Sigmoid colon (tissue), 7 donors: ENCODE measurements around the gene RAP1GAP. TPM values are rescaled to one million over a fixed set of nuclear protein-coding genes. Genes with fewer than 3 reads are reported as not detected.

Experiments used
- DNase-seq: peaks from one replicate; pipeline ENCODE4 v3.0.0-alpha.2; 2019
- H3K27ac ChIP-seq, 4 donors: fragments of 200-600 bp; sonication (generic); one replicate each; pipeline ENCODE4 v1.5.1; 2016 to 2019; ENCODE audit warnings: mild to moderate bottlenecking in 1 of 4
- H3K27me3 ChIP-seq, 3 donors: fragments of 200-600 bp; sonication (generic); one replicate each; pipeline ENCODE4 v1.5.1; 2019; ENCODE audit warnings: mild to moderate bottlenecking in 1 of 3
- H3K36me3 ChIP-seq, 4 donors: fragments of 200-600 bp; sonication (generic); one replicate each; pipeline ENCODE4 v1.5.1; 2016 to 2019
- H3K4me1 ChIP-seq, 4 donors: fragments of 200-600 bp; sonication (generic); one replicate each; pipeline ENCODE4 v1.5.1; 2017 to 2019
- H3K4me3 ChIP-seq, 4 donors: fragments of 200-600 bp; sonication (generic); one replicate each; pipeline ENCODE4 v1.5.1; 2017 to 2019; ENCODE audit warnings: mild to moderate bottlenecking in 2 of 4, moderate library complexity in 1 of 4
- H3K9me3 ChIP-seq, 4 donors: fragments of 200-600 bp in 3 of 4; sonication (generic) in 3 of 4; one replicate each; pipeline versions ENCODE4 v1.5.1 to v1.6.1; 2013 to 2019
- CTCF ChIP-seq, 4 experiments: fragments of 450-650 bp in 3 of 4; fragments of 200-600 bp in 1 of 4; IDR thresholded peaks; one replicate each; pipeline ENCODE4 v1.5.1; 2016 to 2019; ENCODE audit warnings: antibody characterized with exemption in 4 of 4, mild to moderate bottlenecking in 3 of 4, moderate library complexity in 2 of 4
- EP300 ChIP-seq, 4 donors: sonication (generic); formaldehyde crosslinking; IDR thresholded peaks; one replicate each; pipeline ENCODE4 v1.6.1; 2017; ENCODE audit warnings: antibody characterized with exemption in 4 of 4
- POLR2A ChIP-seq, 2 donors: fragments of 450-650 bp; IDR thresholded peaks; one replicate each; pipeline ENCODE4 v1.6.1; 2016; ENCODE audit warnings: antibody characterized with exemption in 2 of 2, mild to moderate bottlenecking in 2 of 2, moderate library complexity in 2 of 2
- POLR2AphosphoS5 ChIP-seq, 4 donors: sonication (generic); formaldehyde crosslinking; IDR thresholded peaks; one replicate each; pipeline ENCODE4 v1.6.1; 2017; ENCODE audit warnings: antibody characterized with exemption in 4 of 4
- WGBS, 2 donors: extraction: QIAGEN DNeasy Blood & Tissue Kit; methylation state at CpG; one replicate each; pipeline ENCODE4 v1.1.7; 2013; 5-methylcytosine and 5-hydroxymethylcytosine counted together
- intact Hi-C: fragments of 100-400 bp; cut with DNase I; formaldehyde crosslinking; loops from one replicate; pipeline ENCODE4 v1.15.1; 2023
- polyA plus RNA-seq, 3 donors: library from polyadenylated mRNA; stranded (reverse); fragments of 200-250 nt; gene quantifications; one replicate each; pipeline ENCODE4 v1.2.3, GENCODE V29; 2013
- total RNA-seq, 4 donors: library from RNA; depleted of rRNA; stranded (reverse); fragments of >200 nt; gene quantifications; one replicate each; pipeline ENCODE4 v1.1.0, GENCODE V29; 2016
- donor health status: healthy with polysubstance abuse.
- donor health status: Bipolar disorder and iron deficiency.
- donor health status: healthy.

RAP1GAP gene
- total and polyA plus RNA-seq, 7 donors = 0.33 to 47.4 (median 12.5) TPM; not detected in 1

DNA sequence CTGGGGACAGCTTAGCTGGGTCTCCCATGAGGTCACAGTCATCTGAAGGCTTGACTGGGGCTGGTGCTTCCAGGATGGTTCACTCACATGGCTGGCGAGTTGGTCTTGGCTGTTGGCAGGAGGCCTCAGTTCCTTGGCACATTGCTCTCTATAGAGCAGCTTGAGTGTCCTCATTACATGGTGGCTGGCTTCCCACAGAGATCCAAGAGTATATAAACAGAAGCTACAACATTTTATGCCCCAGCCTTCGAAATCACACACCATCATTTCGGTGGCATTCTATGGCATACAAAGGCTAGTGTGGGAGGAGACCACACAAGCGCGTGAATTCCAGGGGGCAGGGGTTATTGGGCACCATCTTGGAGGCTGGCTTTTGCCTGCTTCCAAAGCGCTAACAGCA is 96.9 kb downstream of the RAP1GAP start:
- Histone ChIP-seq H3K4me3 (no peak overlapping the region), H3K27ac (no peak overlapping the region), H3K27me3 (no peaks in the 10 kb centered on the region), H3K36me3 (no peaks in the 10 kb centered on the region), H3K4me1 (peaks cover 0 to 14% (median 13%) of the 10 kb centered on the region in 4 donors), H3K9me3 (no peaks in the 10 kb centered on the region)
- TF ChIP-seq CTCF (IDR thresholded peaks at IDR 0.05) = no peak
- DNase-seq = no peak
- 93 to 94% methylated on average over 6 of the region's 6 CpGs for WGBS, 2 donors
- intact Hi-C loops = no loop called here

GRCh38 chr1:21570885-21571284 is 98.3 kb downstream of the RAP1GAP start:
- no peak for DNase-seq
- peaks cover 0 to 14% (median 13%) of the 10 kb centered on the region in 4 donors for H3K4me1 ChIP-seq
- no peaks in the 10 kb centered on the region for H3K27me3 ChIP-seq
- H3K4me3 ChIP-seq = no peak overlapping the region
- intact Hi-C loops = no loop called here
- H3K9me3 ChIP-seq = no peaks in the 10 kb centered on the region
- no peak overlapping the region for H3K27ac ChIP-seq
- H3K36me3 ChIP-seq = no peaks in the 10 kb centered on the region
- WGBS, 2 donors = 88 to 89% methylated on average over 4 of the region's 4 CpGs
- TF ChIP-seq CTCF (IDR thresholded peaks at IDR 0.05) (no peak), POLR2A (IDR thresholded peaks at IDR 0.05) (no peak), EP300 (IDR thresholded peaks at IDR 0.05) (no peak), POLR2AphosphoS5 (IDR thresholded peaks at IDR 0.05) (no peak)

- no peaks in the 10 kb centered on the region for H3K27me3 ChIP-seq
- no peaks in the 10 kb centered on the region for H3K36me3 ChIP-seq
- no peak overlapping the region for H3K27ac ChIP-seq
- WGBS, 2 donors = 88 to 96% methylated on average over 5 of the region's 5 CpGs
- intact Hi-C loops = no loop called here
- peaks cover 0 to 14% (median 13%) of the 10 kb centered on the region in 4 donors for H3K4me1 ChIP-seq
- H3K9me3 ChIP-seq = no peaks in the 10 kb centered on the region
- TF ChIP-seq EP300 (IDR thresholded peaks at IDR 0.05) = no peak
- TF ChIP-seq POLR2AphosphoS5 (IDR thresholded peaks at IDR 0.05) = no peak
- no peak for TF ChIP-seq CTCF (IDR thresholded peaks at IDR 0.05)
- TF ChIP-seq POLR2A (IDR thresholded peaks at IDR 0.05) = no peak
- no peak overlapping the region for H3K4me3 ChIP-seq
- DNase-seq = no peak
Observed at GRCh38 chr1:21570528-21570875, 98.7 kb downstream of the RAP1GAP start.

GRCh38 chr1:21569820-21570527 is 99.2 kb downstream of the RAP1GAP start:
- no peak for TF ChIP-seq POLR2AphosphoS5 (IDR thresholded peaks at IDR 0.05)
- TF ChIP-seq CTCF (IDR thresholded peaks at IDR 0.05) = no peak
- TF ChIP-seq EP300 (IDR thresholded peaks at IDR 0.05) = no peak
- intact Hi-C loops = no loop called here
- H3K9me3 ChIP-seq = no peaks in the 10 kb centered on the region
- no peaks in the 10 kb centered on the region for H3K27me3 ChIP-seq
- WGBS, 2 donors = 80 to 88% methylated on average over 10 of the region's 10 CpGs
- peaks cover 0 to 14% (median 13%) of the 10 kb centered on the region in 4 donors for H3K4me1 ChIP-seq
- no peak overlapping the region for H3K4me3 ChIP-seq
- no peaks in the 10 kb centered on the region for H3K36me3 ChIP-seq
- no peak overlapping the region for H3K27ac ChIP-seq
- DNase-seq = no peak

DNA sequence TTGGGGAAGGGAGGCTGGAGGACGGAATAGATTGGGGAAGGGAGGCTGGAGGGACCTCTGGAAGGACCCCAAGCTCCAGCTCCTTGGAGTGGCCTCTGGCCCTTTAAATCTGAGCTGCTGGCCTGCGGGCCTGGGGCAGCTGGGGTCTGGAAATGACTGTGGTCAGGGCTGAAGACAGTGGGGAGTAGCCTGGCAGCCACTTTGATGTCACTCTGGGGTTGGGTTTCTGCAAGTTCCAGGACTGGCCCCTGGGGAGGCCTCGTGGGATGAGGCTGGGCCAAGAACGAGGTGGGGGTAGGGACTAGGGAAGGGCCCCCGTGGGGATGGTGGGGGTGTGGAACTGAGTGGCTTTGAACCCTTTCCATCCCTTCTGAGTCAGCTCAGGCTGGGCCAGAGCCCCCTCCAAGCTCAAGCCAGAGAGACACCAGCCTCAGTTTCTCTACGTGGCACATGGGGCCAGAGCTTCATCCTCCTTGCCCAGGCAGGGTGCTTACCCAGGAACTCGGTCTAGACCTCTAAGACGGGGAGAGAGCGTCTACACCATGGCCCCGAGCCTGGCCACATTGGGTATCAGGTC is 100.3 kb downstream of the RAP1GAP start:
- H3K36me3 ChIP-seq = no peaks in the 10 kb centered on the region
- peaks cover 0 to 4% (median 2%) of the 10 kb centered on the region in 4 donors for H3K4me1 ChIP-seq
- no peak overlapping the region for H3K4me3 ChIP-seq
- no peaks in the 10 kb centered on the region for H3K27me3 ChIP-seq
- H3K9me3 ChIP-seq = no peaks in the 10 kb centered on the region
- no peak for TF ChIP-seq POLR2AphosphoS5 (IDR thresholded peaks at IDR 0.05)
- no peak for TF ChIP-seq EP300 (IDR thresholded peaks at IDR 0.05)
- TF ChIP-seq CTCF (IDR thresholded peaks at IDR 0.05) = no peak
- TF ChIP-seq POLR2A (IDR thresholded peaks at IDR 0.05) = no peak
- no peak for DNase-seq
- intact Hi-C loops = no loop called here
- WGBS, 2 donors = 78 to 82% methylated on average over 10 of the region's 10 CpGs
- H3K27ac ChIP-seq = no peak overlapping the region
